COLO668 (cell line): ENCODE results near the gene PRLHR.
"Not testable (repeated sequence)": the region's sequence is repeated elsewhere in the genome, so short reads cannot be mapped to it uniquely, and the experiment has no call there.

ENCODE experiments used
- DNase-seq: peaks from one replicate; lab custom pipeline; 2025; ENCODE audit not compliant: unreplicated experiment; lab: John Stamatoyannopoulos, UW

The PRLHR gene

GRCh38 chr10:118595598-118596425 lies at the start of gene PRLHR:
PRLHR (minus strand) TSS chr10:118595648; CDS start chr10:118595244, 404 bp downstream.
- DNase-seq = peak; percentile 13

DNA sequence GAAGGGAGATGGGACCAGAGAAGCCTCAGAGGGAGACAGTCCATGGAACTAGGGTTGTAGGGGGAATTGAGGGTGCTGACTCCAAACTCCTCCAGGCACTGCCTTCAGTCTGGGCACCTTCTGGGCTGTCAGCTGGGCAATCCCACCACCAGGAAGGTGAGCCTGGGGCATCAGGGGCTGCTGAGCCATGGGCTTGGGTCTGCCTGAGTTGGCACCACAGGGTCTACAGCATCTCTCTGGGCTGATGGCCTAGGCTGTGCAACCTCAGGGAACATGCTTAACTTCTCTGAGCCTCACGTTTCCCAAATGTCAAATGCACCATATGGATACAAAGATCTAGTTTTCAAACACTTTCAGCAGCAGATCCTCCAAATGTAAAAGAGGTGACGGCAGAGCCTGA lies 46.8 kb upstream of the PRLHR start:
- DNase-seq = no peak

DNA sequence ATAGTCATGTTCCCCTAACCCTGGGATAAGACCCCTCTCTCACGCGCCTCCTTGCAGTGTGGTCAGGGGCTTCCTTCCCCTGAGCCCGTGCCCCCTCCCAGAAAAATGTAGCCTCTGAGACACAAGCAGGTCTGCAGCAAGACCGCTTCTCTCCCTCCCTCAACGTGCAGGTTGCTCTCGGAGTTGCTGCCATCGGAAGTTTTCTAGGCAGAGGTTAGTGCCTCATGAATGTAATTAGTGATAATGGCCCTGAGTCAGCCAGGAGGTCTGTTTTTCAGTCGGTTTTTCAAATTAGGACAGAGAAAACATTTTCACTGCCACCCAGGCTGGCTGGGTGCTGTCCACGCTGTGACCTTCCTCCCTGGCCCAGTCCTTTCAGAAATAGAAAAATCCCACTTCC lies 43.2 kb upstream of the PRLHR start:
- no peak for DNase-seq

DNA sequence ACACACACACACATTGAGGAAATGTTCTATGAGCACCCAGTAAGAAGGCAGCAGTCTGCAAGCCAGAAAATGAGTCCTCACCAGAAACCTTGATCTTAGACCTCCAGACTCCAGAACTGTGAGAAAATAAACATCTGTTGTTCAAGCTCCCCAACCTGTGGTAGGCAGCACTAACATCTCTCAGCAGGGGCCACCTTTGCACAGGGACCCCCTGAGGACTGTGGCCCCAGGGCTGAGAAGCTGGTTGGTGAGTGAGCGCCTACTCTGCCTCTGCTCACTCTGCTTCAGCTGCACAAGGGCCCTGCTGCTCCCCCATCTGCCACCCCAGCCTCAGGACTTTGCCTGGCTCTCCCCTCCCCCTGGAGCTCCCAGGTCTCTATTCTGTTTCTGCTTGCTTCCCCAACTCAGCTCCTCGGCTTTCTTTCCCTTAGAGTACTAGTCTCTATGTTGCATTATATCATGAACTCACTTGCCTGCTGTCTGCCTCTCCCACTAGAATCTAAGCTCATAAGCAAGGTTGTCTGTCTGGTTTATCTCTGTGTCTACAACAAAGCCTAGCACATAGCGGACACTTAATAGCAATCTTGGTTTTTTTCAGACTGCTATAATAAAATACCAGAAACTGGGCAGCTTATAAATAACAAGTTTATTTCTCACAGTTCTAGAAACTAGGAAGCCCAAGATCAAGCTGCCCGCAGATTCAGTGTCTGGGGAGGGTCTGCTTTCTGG lies 40.4 kb upstream of the PRLHR start:
- DNase-seq = no peak

GRCh38 chr10:118633786-118634185 lies 38.3 kb upstream of the PRLHR start:
- DNase-seq = no peak

- no peak for DNase-seq
Measured at GRCh38 chr10:118629211-118629610, 33.8 kb upstream of the PRLHR start.

GRCh38 chr10:118628397-118628796 lies 32.9 kb upstream of the PRLHR start:
- no peak for DNase-seq

- DNase-seq = peak; percentile 2
Measured at GRCh38 chr10:118626953-118627352, 31.5 kb upstream of the PRLHR start.

- DNase-seq = no peak
Measured at GRCh38 chr10:118625504-118625903, 30.1 kb upstream of the PRLHR start.

DNA sequence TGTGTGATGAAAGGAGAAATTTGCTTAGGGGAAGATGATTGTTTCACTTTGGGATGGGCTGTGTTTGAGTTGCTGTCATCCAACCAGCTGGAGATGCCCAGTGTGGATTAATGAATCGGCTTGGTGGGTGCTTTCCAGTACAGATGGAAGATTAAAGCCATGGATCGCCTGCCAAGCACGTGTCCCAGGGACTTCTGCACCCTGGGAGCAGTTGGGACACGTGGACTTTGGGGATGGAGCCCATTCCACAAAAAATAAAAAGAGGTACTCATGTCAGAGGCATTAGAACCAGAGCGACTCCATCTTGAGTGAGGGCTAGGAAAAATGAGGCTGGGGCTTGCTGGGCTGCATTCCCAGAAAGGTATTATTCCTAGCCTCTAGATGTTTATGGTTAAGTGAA lies 29.3 kb upstream of the PRLHR start:
- DNase-seq = no peak

DNA sequence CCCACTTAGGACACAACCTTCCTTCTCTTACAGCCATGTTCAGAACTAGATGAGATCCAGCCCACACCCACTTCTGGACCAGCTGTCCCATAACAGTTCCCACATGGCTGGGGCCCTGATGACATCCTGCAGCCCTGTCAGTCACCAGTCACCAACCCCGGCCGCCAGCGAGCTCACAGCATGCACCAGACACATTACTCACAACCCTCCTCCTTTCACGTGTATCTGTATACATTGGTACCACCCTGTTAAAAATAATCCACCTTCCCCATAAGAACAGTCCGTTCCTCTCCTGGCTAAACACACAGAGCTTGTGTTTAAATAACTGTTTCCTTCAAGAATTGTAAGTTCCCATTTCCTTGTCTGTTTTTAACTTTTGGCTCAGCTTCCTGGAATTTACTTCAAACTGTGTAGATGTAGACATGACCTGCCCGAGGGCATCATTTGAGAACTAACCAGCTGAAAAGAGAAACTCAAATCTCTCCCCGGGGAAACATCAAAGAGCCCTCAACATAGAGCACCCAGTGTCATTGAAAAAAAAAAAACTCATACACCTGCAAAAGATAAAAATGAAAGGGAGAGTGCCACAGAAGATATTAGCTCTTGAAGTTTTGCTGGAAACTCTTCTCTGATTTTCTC lies 26.0 kb upstream of the PRLHR start:
- DNase-seq = no peak

DNA sequence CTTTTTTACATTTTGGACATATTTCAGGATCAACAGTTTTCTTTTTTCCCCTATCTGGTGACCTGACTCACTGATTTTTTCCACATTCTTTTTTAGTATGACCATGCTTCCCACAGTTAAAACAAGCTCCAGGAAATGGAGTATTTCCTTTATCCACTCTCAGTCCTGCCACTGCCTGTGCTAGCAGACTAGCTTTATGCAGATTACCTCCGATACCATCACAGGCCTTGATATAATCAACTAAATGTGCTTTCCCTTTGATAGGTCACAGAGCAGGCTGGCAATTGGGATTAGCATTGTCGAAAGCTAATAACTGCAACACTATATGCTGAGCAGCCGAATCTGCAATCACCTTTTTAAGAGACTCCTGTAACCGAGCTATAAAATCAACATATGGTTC lies 18.4 kb upstream of the PRLHR start:
- not testable (repeated sequence) for DNase-seq

DNA sequence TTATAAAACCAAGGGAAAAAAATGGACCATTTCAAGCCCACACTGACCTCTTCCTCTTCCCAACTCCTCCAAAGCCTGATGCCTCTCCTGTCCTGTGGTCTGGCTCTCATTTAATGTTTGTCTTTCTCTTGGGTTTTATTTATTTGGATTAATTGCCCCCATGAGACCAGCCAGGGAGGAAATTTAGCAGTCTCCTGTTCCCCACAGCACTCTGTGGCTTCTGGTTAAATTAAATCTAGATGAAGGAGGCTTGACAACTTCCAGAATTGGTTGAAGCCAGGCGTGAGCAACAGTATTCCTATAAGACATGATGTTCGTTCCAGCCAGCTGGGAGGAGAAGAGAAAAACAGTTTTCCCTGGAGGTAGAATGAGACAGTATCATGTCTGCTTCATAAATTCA lies 15.1 kb upstream of the PRLHR start:
- DNase-seq = no peak

GRCh38 chr10:118607768-118608354 lies 12.4 kb upstream of the PRLHR start:
- no peak for DNase-seq

DNA sequence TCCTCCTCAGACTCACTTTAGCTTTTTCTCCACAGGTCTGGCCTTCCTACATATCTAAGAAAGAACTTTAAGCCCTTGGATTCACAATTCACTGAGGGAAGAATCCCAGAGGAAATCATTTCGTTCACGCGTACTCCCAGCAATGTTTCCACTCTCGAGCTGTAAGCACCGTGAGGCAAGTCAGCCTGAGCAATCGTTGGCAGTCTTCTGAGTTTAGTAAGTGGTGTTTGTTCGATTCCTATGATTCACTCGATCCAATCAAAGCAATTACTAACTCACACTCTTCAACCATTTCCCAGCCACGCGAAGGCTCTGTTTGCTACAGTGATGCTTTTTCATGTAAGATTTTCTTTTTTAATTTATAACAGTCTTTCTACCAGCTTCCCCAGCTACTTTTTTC lies 10.2 kb upstream of the PRLHR start:
- no peak for DNase-seq

DNA sequence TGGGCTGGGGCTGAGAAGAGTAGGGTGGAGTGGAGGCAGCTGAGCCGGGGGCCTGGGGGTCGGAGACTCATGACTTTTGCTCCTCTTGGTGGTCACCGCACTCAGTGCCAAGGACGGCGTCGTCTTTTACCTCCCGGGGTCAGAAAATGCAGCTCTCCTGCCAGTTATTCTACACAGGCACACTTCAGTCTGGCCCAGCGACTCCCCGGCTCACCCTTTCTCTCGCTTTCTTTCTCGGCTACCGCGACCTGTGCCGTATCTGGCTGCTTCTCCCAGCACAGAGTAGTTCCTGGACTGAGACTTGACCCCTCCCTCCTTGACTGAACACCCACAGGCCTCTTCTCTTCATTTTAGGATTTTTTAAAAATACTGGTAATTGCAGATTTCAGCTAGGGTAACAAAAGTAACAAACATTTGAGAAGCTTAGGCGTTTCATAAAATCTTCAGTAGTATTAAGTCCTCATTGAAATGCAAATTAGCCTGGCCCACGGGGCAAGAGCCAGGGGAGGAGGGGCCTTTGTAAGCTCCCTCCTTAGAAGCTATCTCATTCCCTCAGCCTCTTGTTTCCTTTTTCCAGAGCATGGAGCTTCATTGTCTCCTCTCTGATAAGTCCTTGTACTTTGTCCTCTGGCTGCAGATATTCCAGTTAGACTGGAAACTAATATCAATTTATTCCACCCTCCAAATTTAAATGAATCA lies 1.1 kb upstream of the PRLHR start:
- no peak for DNase-seq

GRCh38 chr10:118595064-118595420 lies 406 bp downstream of the PRLHR start:
- peak; percentile 32 for DNase-seq

GRCh38 chr10:118594392-118595063 lies 920 bp downstream of the PRLHR start:
- DNase-seq = peak; percentile 69

DNA sequence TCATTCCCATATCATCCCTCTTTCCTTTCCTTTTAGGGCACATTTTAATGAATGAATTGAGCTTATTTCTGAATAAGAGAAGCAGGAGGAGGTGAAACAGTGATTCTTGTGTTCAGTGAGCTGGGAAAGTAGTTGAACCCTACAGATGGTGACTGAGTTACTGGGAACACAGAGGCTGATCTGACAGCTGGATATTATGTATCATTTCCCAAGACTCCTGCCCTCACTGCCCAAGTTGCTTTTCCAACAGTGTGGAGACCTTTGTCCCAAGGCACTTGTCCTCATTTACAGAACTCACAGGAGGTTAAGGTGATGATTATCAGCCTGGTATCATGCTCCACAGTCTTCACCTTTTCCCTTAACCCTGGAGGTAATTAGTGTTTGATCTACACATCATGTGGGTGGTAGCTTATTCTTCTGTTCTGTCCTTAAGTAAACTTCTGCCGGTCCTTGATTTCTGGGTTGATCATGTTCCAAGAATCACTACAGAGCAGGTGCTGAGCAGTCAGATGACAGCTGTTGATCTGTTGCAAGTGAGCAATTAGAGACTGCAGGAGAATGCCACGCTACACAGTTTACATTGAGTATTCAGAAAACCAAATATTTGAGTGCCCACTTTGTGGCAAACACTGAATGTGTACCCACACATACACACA lies 2.6 kb downstream of the PRLHR start:
- DNase-seq = peak; percentile 60

GRCh38 chr10:118590334-118590733 lies 5.1 kb downstream of the PRLHR start:
- peak; percentile 26 for DNase-seq
